Measurements from ENCODE around the gene ZBTB45. TPM values are rescaled to one million over a fixed set of nuclear protein-coding genes. Genes with fewer than 3 reads are reported as not detected.
A peak's percentile ranks its signal among the peaks of the same experiment; 100 is the strongest.

The ZBTB45 gene
- total RNA-seq, 4 donors from 2014 or later, result 6.9 to 17.7 (median 8.5) TPM

DNA sequence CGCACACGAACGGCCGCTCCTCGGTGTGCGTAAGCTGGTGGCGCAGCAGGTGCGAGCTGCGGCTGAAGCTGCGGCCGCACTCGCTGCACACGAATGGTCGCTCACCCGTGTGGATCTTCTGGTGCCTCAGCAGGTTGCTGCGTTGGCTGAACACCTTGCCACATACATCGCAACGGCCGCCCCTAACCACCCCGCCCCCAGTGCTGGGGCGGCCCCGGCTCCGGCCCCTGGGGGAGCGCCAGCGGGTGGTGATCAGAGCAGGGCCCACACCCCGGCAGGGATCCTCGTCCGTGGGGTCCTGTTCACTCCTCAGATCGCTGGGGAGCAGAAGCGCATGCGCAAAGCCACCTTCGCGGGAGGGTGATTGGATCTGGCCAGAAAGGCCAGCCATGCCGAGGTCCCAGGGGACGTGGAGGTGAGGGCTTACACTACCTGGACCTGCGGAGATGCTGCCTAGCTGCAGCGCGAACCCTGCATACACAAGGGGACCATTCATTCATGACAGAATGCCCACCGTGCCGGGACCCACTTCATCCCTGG is 43.5 kb upstream of the ZBTB45 start:
- peak overlapping the region in 1 of 3 donors; percentile 34 for H3K4me3 ChIP-seq (replicated peaks in 1 of 3)
- H3K9me3 ChIP-seq, result no peaks in the 10 kb centered on the region
- H3K36me3 ChIP-seq, result peaks cover 0 to 3% of the 10 kb centered on the region in 2 donors
- TF ChIP-seq, protein P1, sequence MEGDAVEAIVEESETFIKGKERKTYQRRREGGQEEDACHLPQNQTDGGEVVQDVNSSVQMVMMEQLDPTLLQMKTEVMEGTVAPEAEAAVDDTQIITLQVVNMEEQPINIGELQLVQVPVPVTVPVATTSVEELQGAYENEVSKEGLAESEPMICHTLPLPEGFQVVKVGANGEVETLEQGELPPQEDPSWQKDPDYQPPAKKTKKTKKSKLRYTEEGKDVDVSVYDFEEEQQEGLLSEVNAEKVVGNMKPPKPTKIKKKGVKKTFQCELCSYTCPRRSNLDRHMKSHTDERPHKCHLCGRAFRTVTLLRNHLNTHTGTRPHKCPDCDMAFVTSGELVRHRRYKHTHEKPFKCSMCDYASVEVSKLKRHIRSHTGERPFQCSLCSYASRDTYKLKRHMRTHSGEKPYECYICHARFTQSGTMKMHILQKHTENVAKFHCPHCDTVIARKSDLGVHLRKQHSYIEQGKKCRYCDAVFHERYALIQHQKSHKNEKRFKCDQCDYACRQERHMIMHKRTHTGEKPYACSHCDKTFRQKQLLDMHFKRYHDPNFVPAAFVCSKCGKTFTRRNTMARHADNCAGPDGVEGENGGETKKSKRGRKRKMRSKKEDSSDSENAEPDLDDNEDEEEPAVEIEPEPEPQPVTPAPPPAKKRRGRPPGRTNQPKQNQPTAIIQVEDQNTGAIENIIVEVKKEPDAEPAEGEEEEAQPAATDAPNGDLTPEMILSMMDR (IDR thresholded peaks at IDR 0.05), result no peak
- no peak for TF ChIP-seq POLR2A (IDR thresholded peaks at IDR 0.05)
- intact Hi-C loops (cut with DNase I), result no loop called here
- peak; percentile 69 to 70 for DNase-seq
- peaks cover 24 to 34% of the 10 kb centered on the region in 2 donors for H3K4me1 ChIP-seq
- no peaks in the 10 kb centered on the region for H3K27me3 ChIP-seq
- H3K27ac ChIP-seq, result no peak overlapping the region
- 9 to 24% methylated on average over 2 to 15 of the region's 40 CpGs for whole genome bisulfite sequencing, 2 donors

DNA sequence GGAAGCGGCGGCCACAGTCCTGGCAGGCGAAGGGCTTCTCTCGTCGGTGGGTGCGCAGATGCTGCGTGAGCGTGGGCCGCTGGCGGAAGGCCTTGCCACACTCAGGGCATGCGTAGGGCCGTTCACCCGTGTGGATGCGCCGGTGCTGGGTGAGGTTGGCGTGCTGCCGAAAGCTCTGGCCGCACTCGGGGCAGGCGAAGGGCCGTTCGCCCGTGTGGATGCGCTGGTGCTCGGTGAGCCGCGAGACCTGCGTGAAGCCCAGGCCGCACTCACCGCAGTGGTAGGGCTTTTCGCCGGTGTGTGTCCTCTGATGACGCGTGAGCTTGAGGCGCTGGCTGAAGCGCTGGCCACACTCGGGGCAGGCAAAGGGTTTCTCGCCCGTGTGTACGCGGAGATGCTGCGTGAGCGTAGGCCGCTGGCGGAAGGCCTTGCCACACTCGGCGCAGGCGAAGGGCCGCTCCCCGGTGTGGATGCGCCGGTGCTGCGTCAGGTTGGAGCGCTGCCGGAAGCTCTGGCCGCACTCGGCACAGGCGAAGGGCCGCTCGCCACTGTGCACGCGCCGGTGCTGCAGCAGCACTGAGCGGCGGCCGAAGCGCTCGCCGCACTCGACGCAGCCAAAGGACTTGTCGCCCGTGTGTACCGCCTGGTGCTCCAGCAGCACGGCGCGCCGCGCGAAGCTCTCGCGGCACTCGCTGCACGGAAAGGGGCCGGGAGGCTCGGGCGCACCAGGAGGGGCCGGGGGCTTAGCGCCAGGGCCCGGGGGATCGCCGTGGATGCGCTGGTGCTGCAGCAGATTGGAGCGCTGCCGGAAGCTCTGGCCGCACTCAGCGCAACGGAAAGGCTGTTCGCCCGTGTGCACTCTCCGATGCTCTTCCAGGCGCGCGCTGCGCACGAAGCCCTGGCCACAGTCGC is 42.8 kb upstream of the ZBTB45 start:
- Histone ChIP-seq H3K27me3 (no peaks in the 10 kb centered on the region), H3K36me3 (peaks cover 0 to under 1% of the 10 kb centered on the region in 2 donors), H3K9me3 (no peaks in the 10 kb centered on the region), H3K4me3 (replicated peaks in 1 of 3) (peak overlapping the region in 1 of 3 donors; percentile 34), H3K4me1 (peaks cover 28 to 37% of the 10 kb centered on the region in 2 donors), H3K27ac (no peak overlapping the region)
- TF ChIP-seq POLR2A (IDR thresholded peaks at IDR 0.05), result peak in 1 of 2 donors; percentile 30
- TF ChIP-seq, protein P1 (IDR thresholded peaks at IDR 0.05), result no peak
- intact Hi-C loops (cut with DNase I), result no loop called here
- 2% methylated on average over 16 to 46 of the region's 107 CpGs for WGBS, 2 donors
- DNase-seq, result peak; percentile 67 to 68

DNA sequence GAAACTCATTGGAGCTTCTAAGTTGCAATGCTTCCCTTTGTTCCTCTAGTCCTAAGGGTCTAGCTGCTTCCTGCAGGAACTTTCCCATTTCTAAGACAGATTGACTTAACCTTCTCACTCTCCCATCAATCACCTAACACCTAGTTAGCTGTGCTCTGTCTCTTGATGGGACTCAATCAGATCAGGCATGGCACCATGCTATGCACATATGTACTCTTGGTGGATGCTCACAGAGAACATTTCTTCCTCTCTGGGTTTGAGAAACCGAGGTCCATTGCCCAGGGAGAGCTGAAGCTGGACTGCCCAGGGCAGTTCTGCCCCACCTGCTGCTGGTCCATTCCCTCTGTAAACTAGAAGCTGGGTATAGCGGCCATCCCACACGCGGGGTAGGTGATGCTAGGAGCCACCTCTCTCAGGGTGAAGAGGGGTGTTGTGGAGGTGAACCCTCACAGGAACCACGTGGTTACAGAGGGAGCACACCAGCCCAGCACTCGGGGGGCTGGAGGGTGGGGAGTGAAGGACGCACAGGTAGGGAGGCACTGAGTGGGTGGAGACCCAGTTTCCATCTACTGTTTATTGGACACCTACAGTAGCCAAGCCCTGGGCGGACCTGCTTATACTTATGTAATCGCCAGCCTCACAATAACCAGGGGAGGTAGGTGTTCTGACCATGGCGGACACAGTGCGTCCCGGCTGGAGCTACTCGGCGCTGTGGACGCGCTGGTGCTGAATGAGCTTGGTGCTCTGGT is 41.9 kb upstream of the ZBTB45 start:
- Histone ChIP-seq H3K4me3 (replicated peaks in 1 of 3) (peak overlapping the region in 1 of 3 donors; percentile 34), H3K4me1 (peaks cover 36 to 45% of the 10 kb centered on the region in 2 donors), H3K27ac (no peak overlapping the region), H3K27me3 (no peaks in the 10 kb centered on the region), H3K36me3 (peaks cover 4 to 6% of the 10 kb centered on the region in 2 donors), H3K9me3 (no peaks in the 10 kb centered on the region)
- TF ChIP-seq POLR2A (IDR thresholded peaks at IDR 0.05), result no peak
- TF ChIP-seq, protein P1 (IDR thresholded peaks at IDR 0.05), result no peak
- DNase-seq, result no peak
- intact Hi-C loops (cut with DNase I), result no loop called here
- WGBS, 2 donors, result 43 to 57% methylated on average over 10 to 16 of the region's 16 CpGs

DNA sequence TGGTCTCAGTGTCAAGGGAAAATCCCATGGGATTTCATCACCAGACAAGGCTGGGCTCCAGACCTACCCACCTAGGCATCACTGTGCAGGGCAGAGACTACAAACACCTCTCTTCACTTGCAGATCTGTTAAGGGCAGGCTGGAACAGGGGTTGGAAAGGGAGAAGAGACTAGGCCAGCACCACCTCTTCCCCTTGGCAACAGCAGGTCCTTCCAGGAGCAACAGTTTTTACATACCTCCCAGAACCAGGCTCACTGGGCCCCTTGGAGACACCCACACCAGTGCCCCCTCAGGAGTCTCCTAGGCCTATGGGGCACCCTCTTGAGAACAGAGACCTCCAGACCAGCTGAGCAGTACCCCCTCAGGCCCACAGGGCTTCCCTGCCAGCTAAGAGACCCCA is 41.3 kb upstream of the ZBTB45 start:
- no peak for TF ChIP-seq POLR2A (IDR thresholded peaks at IDR 0.05)
- TF ChIP-seq, protein P1 (IDR thresholded peaks at IDR 0.05), result no peak
- intact Hi-C loops (cut with DNase I), result no loop called here
- no peaks in the 10 kb centered on the region for H3K9me3 ChIP-seq
- no peak overlapping the region for H3K27ac ChIP-seq
- peaks cover 10 to 12% of the 10 kb centered on the region in 2 donors for H3K36me3 ChIP-seq
- peaks cover 36 to 50% of the 10 kb centered on the region in 2 donors for H3K4me1 ChIP-seq
- no peak overlapping the region for H3K4me3 ChIP-seq (replicated peaks in 1 of 3)
- DNase-seq, result no peak
- no peaks in the 10 kb centered on the region for H3K27me3 ChIP-seq

Data from thyroid gland (tissue), 4 donors.